Body of pancreas (tissue), 4 donors: Measurements from ENCODE around the gene OR1M1.

Source experiments
- POLR2A ChIP-seq, 3 donors: fragments of 450-650 bp; IDR thresholded peaks; one replicate each; pipeline ENCODE4 v1.6.1; 2016; ENCODE audit warnings: antibody characterized with exemption in 3 of 3, mild to moderate bottlenecking in 2 of 3
- TF ChIP-seq, protein P1 (sequence below), 7 experiments: fragments of 450-650 bp in 4 of 7; fragments of 200-600 bp in 3 of 7; sonication (generic) in 3 of 7; IDR thresholded peaks; one replicate each; pipeline ENCODE4 v1.5.1; 2016 to 2019; ENCODE audit warnings: antibody characterized with exemption in 7 of 7

DNA sequence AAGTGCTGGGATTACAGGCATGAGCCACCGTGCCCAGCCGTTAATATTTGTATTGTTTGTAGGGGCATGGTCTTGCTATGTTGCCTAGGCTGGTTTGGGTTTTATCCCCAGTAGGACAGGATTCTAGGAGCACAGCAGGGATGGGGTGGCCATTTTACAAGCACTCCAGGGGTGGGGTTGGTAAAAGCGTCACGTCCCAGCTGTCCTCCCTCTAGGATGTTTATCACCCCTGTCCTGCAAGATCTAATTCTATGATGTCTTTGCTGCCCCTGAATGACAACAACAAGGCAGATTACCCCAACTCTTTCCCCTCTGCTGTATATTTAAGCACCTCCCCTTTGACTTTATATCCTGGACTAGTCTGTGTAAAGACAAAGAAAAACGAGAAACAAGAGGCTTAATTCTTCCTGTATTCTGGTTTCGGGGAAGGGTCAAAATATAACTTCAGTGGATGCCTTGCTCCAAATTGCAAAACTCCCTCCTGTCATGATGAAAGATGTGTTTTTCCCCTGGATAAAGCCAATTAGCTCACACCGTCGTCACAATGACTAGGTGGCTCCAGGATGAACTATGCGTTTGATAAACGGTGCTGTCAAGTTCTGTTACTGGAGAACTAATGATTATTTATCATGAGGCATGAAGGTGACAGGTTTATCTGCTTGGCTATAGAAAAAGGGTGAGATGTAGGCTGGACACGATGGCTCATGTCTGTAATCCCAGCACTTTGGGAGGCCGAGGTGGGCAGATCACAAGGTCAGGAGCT is 27.8 kb upstream of the OR1M1 start:
- TF ChIP-seq, protein P1, sequence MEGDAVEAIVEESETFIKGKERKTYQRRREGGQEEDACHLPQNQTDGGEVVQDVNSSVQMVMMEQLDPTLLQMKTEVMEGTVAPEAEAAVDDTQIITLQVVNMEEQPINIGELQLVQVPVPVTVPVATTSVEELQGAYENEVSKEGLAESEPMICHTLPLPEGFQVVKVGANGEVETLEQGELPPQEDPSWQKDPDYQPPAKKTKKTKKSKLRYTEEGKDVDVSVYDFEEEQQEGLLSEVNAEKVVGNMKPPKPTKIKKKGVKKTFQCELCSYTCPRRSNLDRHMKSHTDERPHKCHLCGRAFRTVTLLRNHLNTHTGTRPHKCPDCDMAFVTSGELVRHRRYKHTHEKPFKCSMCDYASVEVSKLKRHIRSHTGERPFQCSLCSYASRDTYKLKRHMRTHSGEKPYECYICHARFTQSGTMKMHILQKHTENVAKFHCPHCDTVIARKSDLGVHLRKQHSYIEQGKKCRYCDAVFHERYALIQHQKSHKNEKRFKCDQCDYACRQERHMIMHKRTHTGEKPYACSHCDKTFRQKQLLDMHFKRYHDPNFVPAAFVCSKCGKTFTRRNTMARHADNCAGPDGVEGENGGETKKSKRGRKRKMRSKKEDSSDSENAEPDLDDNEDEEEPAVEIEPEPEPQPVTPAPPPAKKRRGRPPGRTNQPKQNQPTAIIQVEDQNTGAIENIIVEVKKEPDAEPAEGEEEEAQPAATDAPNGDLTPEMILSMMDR (IDR thresholded peaks at IDR 0.05) = no peak
- TF ChIP-seq POLR2A (IDR thresholded peaks at IDR 0.05) = no peak
